GM18511 (cell line): Measurements from ENCODE around the gene OR2D3.
A peak's percentile ranks its signal among the peaks of the same experiment; 100 is the strongest.
"Not testable (repeated sequence)": the region's sequence is repeated elsewhere in the genome, so short reads cannot be mapped to it uniquely, and the experiment has no call there.

Source experiments
- ATAC-seq: cut with Tn5 transposase; IDR thresholded peaks from one replicate; pipeline ENCODE4 v1.9.1; 2021; ENCODE audit warnings: mild to moderate bottlenecking, moderate library complexity; ENCODE audit not compliant: unreplicated experiment

OR2D3 gene, protein sequence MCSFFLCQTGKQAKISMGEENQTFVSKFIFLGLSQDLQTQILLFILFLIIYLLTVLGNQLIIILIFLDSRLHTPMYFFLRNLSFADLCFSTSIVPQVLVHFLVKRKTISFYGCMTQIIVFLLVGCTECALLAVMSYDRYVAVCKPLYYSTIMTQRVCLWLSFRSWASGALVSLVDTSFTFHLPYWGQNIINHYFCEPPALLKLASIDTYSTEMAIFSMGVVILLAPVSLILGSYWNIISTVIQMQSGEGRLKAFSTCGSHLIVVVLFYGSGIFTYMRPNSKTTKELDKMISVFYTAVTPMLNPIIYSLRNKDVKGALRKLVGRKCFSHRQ

DNA sequence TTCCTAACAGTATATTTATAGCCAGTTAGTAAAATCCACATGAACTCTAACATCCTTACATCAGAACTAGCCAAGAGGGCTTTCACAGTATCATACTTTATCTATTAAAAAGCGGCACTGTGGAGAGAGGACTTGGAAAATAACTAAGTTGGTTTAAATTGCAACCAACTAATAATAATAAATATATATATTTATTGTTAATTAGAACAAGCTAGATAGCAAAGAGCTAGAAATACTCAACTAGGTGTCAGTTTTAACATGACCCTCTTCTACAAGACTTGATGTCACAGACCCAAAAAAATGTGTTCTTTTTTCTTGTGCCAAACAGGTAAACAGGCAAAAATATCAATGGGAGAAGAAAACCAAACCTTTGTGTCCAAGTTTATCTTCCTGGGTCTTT, at the start of gene OR2D3:
TSS of gene OR2D3 (plus strand) at position 301 of the 400 bp plus-strand sequence. CDS start at position 301, 0 bp downstream.
- ATAC-seq = no peak

DNA sequence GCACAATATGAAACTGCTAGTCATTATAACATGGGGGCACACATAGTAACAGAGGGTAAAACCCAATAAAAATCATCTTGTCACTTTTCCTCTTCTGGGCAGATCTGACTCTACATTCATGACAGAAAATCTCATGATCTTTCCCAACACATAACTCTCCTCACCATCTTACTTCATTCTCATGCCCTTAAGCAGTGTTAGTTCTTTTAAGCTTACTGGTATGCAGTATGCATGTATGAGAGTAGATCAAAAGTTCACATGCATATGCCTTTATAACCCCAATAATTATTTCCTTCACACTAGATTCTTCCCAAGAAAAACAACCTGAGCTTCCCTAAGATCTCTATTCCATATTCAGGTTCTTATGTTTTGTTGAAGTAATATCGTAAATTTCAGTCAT, 49.5 kb upstream of the OR2D3 start:
- no peak for ATAC-seq

DNA sequence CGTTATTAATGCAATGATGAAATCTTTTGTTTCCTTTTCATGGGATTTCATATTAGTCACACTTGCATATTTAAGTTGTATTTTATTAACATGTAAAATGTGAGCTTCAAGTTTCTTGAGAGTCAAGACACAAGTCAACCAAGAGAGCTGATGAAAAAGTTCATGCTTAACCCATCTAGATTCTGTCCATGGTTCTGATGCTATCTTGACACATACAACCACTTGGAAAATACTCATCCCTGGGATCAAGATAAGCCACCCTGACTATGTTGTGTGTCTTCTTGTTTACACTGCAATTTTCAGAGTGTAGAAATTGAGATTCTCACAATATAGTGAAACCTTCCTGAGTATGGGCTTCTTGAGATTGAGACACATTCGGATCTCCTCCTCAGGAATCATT, 45.0 kb upstream of the OR2D3 start:
- ATAC-seq = no peak

DNA sequence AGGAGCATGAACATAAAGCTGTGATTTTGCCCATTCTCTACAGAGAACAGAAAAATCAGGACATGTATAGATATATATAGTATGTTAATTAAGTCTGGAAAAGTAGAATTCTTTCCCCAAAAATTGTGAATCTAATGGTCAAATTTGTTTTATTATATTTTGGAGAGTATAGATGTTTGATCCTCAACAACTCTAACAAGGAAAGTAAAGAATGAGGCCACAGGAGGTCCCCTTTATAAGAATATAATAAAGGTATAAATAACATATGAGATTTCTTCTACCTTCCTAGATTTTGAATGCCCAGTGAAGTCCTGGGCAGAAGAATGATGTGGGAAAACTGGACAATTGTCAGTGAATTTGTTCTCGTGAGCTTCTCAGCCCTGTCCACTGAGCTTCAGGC, 44.5 kb upstream of the OR2D3 start, which contains the start of gene OR10A4:
TSS of gene OR10A4 (plus strand) at position 301 of the 400 bp plus-strand sequence. CDS start at position 324, 23 bp downstream.
- no peak for ATAC-seq

DNA sequence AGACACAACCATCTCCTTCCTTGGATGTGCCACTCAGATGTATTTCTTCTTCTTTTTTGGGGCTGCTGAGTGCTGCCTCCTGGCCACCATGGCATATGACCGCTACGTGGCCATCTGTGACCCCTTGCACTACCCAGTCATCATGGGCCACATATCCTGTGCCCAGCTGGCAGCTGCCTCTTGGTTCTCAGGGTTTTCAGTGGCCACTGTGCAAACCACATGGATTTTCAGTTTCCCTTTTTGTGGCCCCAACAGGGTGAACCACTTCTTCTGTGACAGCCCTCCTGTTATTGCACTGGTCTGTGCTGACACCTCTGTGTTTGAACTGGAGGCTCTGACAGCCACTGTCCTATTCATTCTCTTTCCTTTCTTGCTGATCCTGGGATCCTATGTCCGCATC, 43.9 kb upstream of the OR2D3 start:
- no peak for ATAC-seq

DNA sequence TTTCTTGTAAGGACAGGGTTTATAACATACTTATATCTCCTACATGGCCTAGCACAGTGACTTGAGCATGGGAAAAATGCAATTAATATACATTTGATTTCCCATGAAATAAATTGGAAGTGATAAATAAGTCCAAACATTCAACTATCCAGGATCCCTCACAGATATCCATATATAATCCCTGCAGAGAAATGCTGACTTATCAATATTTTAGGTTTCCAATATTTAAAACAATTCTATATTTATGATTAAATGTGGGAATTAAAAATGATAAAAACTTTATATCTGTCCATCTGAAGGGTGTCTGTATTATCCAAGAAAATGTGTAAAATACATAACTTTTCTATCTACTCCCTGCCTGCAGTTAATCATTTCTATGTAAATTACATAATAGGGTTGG, 38.1 kb upstream of the OR2D3 start:
- no peak for ATAC-seq

DNA sequence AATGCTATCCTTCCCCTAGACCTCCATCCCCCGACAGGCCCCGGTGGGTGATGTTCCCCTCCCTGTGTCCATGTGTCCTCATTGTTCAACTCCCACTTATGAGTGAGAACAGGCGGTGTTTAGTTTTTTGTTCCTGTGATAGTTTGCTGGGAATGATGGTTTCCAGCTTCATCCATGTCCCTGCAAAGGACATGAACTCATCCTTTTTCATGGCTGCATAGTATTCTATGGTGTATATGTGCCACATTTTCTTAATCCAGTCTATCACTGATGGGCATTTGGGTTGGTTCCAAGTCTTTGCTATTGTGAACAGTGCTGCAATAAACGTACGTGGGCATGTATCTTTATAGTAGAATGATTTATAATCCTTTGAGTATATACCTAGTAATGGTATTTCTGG, 33.1 kb upstream of the OR2D3 start:
- ATAC-seq = not testable (repeated sequence)

DNA sequence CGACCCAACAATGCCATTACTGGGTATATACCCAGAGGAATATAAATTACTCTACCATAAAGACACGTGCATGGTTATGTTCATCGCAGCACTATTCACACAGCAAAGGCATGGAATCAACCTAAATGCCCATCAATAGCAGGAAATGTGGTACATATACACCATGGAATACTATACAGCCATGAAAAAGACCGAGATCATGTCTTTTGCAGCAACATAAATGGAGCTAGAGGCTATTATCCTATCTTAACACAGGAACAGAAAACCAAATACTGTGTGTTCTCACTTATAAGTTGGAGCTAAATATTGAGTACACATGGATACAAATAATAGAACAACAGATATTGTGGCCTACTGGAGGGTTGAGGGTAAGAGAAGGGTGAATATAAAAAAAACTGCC, 32.0 kb upstream of the OR2D3 start:
- no peak for ATAC-seq

DNA sequence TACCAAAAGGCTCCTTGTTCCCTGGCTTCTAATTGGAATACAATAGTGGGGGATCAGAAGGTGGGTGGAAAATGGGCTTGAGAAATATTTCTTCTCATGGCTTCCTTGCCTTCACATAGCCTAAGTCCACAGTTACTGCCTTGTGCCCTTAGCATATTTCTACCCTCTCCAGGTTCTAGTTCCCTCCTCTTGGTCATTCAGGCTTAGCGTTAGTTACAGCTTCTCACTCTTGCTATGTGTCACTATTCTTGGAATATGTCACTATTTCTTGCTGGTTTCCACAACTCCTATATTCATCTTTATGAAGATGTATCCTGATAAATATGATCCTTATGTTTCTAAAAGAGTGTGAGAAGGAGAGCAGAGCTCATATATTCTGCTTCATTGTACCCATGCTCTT, 31.0 kb upstream of the OR2D3 start:
- ATAC-seq = no peak

DNA sequence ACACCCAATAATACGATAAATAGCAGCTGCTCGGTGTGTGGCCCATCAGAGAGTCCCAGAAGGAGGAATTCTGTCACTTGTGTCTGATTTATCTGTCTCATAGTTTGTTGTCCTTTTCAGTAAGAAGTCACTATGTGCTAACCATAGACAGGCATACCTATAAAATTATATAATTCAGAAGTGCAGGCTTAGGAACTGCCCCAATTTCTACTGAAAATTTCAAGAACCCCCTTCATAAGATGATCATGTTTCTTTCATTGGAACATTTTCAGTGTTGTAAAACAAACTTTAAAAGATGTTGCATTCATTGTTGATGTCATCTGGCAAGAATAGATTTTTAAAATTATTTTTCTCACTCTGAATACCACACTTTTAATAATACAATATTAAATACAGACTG, 28.4 kb upstream of the OR2D3 start, which contains the start of gene OR2D2:
TSS of gene OR2D2 (minus strand) at position 101 of the 400 bp plus-strand sequence. CDS start at position 101, 0 bp downstream.
- ATAC-seq = no peak

DNA sequence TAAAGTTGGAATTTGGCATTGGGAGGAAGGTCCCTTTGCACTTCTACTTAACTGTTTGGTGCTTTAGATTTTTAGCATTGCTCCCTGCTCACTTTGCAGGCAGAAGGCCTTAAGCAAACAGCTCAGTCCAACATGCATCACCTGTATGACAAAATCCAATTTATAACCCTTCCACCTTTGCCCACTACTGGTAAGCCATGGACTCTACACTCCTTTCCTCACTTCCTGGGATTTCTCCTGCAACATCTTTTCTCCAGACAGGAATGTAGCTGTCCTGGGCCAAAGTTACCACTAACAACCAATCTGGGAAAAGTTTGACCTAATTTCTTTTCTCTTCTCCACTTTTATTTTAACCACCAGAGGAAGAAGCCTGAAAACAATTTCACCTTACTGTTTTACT, 26.7 kb upstream of the OR2D3 start:
- no peak for ATAC-seq

DNA sequence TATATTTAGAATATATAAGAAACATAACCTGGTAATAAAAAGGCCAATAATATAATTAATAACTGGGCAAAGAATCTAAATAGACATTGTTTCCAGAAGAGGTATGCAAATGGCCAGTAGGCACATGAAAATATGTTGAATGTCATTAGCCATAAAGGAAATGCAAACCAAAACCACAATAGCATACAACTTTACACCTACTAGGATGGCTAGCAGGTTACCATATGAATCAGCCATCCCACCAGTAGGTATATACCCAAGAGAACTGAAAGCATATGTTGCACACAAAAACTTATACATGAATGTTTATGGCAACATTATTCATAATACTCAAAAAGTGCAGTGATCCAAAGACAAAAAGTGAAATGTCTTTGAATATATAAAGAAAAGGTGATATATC, 25.8 kb upstream of the OR2D3 start:
- peak; percentile 98 for ATAC-seq

DNA sequence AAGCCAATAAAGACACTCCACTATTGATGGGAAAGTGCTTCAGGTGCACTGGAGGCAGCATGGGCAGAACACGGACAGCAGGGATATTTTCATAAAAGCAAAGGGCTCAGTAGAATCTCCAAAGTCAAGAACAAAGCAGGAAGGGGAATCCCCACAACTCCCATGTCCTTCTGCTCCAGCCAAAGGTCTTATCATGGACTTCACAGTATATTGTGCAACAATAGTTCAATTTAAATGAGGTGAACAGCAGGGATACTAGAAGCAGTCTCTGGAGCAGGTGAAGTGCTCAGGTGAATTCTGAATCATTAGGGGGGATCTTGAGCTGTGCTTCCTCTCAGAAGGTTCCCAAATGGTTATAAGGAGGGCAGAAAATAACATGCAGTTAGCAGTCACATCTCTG, 21.9 kb upstream of the OR2D3 start:
- ATAC-seq = no peak

DNA sequence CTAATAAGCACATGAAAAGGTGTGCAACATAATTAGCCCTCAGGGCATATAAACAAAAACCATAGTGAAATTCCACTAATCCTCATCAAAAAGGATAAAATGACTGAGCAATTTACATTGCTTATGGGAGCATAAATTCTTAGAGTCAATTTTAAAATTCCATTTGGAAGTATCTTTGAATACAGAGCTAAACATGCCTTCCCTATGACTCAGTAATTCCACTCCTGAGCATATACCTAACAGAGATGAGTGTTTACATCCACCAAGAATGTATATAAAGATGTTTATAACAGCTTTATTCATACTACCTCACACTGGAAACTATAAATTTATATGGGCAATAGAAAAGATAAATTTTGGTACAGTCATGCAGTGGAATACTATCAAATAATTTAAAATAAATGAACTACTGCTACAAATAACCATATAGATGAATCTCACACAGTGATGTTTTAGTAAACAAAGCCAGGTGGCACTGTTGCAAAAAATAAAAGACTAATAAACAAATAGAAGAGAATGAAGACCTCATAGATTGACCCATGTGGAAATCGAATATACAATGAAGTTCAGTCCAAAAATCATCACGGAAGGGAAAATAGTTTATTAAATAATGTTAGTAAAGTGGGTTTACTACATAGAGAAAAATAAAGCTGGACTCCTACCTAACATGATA, 20.3 kb upstream of the OR2D3 start:
- ATAC-seq = no peak

DNA sequence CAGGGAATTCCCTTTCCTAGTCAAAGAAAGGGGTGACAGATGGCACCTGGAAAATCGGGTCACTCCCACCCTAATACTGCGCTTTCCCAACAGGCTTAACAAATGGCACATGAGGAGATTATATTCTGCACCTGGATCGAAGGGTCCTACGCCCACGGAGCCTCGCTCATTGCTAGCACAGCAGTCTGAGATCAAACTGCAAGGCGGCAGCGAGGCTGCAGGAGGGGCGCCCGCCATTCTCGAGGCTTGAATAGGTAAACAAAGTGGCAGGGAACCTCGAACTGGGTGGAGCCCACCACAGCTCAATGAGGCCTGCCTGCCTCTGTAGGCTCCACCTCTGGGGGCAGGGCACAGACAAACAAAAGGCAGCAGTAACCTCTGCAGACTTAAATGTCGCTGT, 16.0 kb upstream of the OR2D3 start:
- ATAC-seq = not testable (repeated sequence)

DNA sequence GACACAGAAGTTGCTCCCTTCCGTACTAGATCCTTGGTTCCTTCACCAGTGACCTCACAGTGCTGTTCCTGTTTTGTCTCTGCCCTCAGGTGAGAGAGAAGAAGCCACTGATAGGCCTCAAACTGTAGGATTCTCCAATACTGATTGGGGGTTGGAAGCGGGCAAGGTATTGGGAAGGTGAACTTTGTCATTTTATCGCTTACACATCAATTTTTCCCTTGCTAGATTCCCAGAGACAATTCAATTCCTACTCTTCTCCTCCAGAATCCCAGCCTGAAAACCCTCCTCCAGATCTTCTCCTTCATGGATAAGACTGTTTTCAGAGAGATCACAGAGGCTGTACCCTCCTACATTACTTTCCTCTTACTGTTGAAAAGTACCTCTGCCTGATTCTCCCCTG, 9.4 kb upstream of the OR2D3 start:
- no peak for ATAC-seq

DNA sequence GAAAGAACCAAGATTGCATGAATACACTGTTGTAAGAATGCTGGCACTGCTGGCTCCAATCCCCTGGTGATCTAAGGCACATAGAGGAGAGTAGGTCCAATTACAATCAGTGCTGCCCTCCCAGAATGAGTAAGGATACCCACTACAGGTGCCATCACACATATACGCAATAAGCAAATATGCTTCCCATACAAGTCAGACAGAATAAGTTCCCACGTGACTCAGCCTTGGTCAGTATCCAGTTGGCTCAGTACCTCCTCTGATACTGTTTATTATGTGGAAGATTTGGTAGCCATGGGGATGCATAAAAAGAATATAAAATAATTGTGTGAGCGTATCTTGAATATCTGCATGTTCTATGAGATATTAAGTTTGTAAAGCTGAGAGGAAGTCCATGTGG, 8.9 kb upstream of the OR2D3 start:
- ATAC-seq = no peak

DNA sequence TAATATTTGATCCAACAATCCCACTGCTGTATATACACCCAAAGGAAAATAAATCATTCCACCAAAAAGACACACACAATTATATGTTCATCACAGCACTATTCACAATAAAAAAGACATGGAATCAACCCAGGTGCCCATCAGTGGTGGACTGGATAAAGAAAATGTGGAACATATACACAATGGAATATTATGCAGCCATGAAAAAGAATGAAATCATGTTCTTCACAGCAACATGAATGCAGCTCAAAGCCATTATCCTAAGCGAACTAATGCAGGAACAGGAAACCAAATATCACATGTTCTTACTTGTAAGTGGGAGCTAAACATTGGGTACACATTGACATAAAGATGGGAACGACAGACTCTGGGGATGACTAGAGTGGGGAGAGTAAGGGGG, 1.1 kb upstream of the OR2D3 start:
- ATAC-seq = no peak

DNA sequence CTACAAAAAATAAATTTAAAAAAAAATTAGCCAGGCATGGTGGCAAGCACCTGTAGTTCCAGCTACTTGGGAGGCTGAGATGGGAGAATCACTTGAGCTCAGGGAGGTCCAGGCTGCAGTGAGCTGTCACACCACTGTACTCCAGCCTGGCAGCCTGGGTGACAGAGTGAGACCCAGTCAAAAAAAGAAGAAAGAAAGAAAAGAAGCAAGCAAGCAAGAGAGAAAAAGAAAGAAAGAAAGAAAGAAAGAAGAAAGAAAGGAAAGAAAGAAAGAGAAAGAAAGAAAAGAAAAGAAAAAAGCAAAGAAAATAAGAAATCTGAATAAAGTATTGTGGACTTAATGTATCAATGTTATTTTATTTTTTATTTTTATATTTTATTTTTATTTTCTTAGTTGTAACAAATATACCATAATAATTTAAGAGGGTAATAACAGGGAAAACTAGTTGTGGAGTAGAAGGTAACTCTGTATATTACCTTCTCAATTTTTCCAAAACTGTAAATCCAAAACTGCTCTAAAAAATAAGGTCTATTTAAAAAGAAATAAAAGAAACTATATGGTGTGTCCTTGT, 4.3 kb downstream of the OR2D3 start:
- no peak for ATAC-seq

DNA sequence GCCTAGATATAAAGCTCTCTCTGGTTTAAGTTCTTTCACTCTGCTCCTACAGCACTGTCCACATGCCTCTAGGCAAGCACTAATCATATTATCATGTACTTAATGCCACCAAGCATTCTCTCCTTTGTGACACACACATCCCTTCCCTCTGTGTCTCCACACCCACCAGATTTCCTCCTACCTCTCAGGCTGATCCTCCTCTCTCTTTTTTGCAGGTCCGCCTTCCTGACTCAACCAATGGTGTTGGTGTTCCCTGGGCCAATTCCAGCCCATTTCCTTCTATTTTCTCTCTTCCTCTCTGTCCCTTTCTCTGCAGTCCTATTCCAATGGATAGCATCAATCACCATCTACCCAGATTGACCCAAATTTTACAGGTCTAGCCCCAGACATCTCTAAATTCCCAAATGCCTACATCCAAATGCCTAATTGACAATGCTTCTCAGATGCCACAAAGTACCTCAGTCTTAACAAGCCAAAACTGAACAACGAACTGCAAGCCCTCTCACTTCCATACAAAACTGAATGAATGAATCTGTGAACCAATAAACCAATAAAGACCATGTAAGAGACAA, 4.9 kb downstream of the OR2D3 start:
- ATAC-seq = peak; percentile 28

DNA sequence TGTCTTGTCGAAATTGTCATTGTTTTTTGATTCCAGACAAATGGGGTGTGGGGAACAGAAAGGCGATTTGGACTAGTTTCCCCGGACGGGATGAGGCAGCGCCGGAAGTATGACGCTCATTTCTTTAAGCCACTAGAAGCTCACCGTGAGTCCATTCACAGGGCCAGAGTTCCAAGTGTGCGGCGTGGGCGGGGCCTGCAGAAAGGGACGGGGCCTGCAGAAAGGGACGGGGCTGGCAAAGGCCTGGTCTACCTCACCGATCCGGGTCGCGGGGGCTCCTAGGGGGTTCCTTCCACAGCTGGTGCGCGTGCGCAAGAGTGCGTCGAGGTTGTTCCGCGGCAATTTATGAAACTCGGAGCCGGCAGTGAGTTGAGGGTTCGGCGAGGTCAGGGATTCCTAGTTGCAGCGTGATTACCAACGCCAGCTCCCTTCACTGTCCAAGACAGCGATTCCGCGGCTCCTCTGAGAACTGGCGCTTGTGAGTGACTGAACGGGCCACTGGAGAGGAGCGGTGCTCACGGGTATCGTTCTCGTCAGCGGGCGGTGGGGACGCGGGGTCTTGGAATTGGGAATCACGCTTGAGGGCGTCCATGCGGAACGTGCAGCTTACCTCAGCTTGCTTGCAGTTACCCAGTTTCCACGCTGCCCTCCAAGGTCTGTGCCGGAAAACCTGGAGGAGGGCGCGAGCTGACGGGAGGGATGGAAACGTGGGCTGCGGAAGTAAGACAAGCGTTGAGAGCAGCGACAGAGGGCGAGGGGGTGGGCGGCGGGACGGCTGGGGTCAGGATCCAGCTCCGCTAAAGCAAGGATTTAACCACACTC, 5.6 kb downstream of the OR2D3 start, which contains the start of gene ZNF215:
TSS of gene ZNF215 (plus strand) at position 219 of the 822 bp plus-strand sequence. CDS start 5,847 bp downstream, outside the sequence.
- ATAC-seq = peak; percentile 88
